OCI-LY1 (cell line): ENCODE data around the gene TECTB.

Experiments used
- H2AFZ ChIP-seq: fragments of 200-600 bp; sonication (generic), shearing (Covaris generic); 2 replicates; pipeline ENCODE4 v1.6.0; 2014; ENCODE audit warnings: antibody characterized with exemption, mild to moderate bottlenecking, low read length
- H3F3A ChIP-seq: fragments of 200-600 bp; sonication (generic), shearing (Covaris generic); 2 replicates; pipeline ENCODE4 v1.6.0; 2014; ENCODE audit warnings: mild to moderate bottlenecking, antibody characterized with exemption, low read length, moderate library complexity; ENCODE audit not compliant: insufficient read depth
- H3K27ac ChIP-seq: fragments of 200-600 bp; sonication (generic); 2 replicates; pipeline ENCODE4 v1.5.1; 2014; ENCODE audit warnings: low read length, mixed run types, mild to moderate bottlenecking, low read depth; ENCODE audit not compliant: poor library complexity, severe bottlenecking
- H3K27me3 ChIP-seq: fragments of 200-600 bp; sonication (generic); 2 replicates; pipeline ENCODE4 v1.6.0; 2014; ENCODE audit warnings: antibody characterized with exemption, mild to moderate bottlenecking, low read length, moderate library complexity; ENCODE audit not compliant: insufficient read depth
- H3K36me3 ChIP-seq: fragments of 200-600 bp; sonication (generic); 2 replicates; pipeline ENCODE4 v1.6.1; 2014; ENCODE audit warnings: mild to moderate bottlenecking, antibody characterized with exemption, low read length, moderate library complexity, mixed read lengths; ENCODE audit not compliant: insufficient read depth
- H3K4me1 ChIP-seq: fragments of 200-600 bp; sonication (generic); 2 replicates; pipeline ENCODE4 v1.5.1; 2014; ENCODE audit warnings: mild to moderate bottlenecking, low read length, moderate library complexity; ENCODE audit not compliant: insufficient read depth, severe bottlenecking
- H3K4me2 ChIP-seq: fragments of 200-600 bp; sonication (generic), shearing (Covaris generic); 2 replicates; pipeline ENCODE4 v1.6.1; 2014; ENCODE audit warnings: low read length
- H3K4me3 ChIP-seq: fragments of 200-600 bp; sonication (generic); 2 replicates; pipeline ENCODE4 v1.5.1; 2014; ENCODE audit warnings: low read length, low read depth, mild to moderate bottlenecking, mixed read lengths; ENCODE audit not compliant: poor library complexity, severe bottlenecking
- H3K79me2 ChIP-seq: fragments of 200-600 bp; shearing (Covaris generic); 2 replicates; pipeline ENCODE4 v1.6.1; 2016; ENCODE audit warnings: mixed run types, low read length, mixed read lengths; ENCODE audit not compliant: insufficient read depth
- H3K9ac ChIP-seq: fragments of 200-600 bp; sonication (generic), shearing (Covaris generic); 2 replicates; pipeline ENCODE4 v1.6.1; 2014; ENCODE audit warnings: mild to moderate bottlenecking, low read length, mixed read lengths
- H3K9me2 ChIP-seq: fragments of 200-600 bp; sonication (generic), shearing (Covaris generic); 2 replicates; pipeline ENCODE4 v1.6.1; 2014; ENCODE audit warnings: low read depth, mild to moderate bottlenecking, low read length, mixed read lengths
- H3K9me3 ChIP-seq: fragments of 200-600 bp; shearing (Covaris generic); 2 replicates; pipeline ENCODE4 v1.6.1; 2014; ENCODE audit warnings: low read length, mixed read lengths
- H4K20me1 ChIP-seq: fragments of 200-600 bp; sonication (generic), shearing (Covaris generic); 2 replicates; pipeline ENCODE4 v1.6.0; 2016; ENCODE audit warnings: mild to moderate bottlenecking, low read length; ENCODE audit not compliant: insufficient read depth
- CTCF ChIP-seq: fragments of 200-600 bp; sonication (generic), shearing (Covaris generic); IDR thresholded peaks from 2 replicates; pipeline ENCODE4 v1.5.1; 2017; ENCODE audit warnings: mild to moderate bottlenecking, antibody characterized with exemption, low read length, moderate library complexity, mixed read lengths
- EZH2 ChIP-seq: fragments of 200-600 bp; sonication (generic), shearing (Covaris generic); IDR thresholded peaks from 2 replicates; pipeline ENCODE4 v1.8.0; 2017; ENCODE audit warnings: borderline replicate concordance, mixed run types, mild to moderate bottlenecking, antibody characterized with exemption, low read length, moderate library complexity, mixed read lengths

Gene TECTB

DNA sequence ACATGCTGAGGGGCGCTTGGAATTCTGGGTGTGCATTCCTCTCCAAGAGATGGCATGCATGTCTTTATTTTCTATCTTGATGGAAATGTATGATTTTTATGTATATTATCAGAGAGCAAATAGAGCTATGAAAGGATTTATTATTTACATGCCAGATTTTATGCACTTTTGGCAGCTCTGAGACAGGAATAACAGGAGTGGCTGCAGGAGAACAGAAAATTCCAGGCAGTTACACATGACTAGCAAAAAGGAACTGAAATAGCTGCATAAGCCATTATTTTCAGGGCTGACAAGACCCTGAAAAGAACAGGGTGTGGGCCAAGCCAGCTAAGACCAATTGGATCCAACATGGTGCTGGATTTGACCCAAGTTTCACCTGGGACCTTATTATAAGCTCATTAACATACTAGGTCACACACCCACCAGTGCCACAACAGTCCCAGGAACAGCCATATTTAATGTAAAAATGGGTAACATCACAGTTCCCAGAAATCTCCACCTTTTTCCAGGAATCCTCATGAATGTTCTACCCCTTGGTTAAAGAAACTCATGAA, 47.5 kb downstream of the TECTB start:
- Histone ChIP-seq H3K4me1 (no peaks in the 10 kb centered on the region), H3K4me3 (no peak overlapping the region), H3K4me2 (no peak overlapping the region), H2AFZ (no peak overlapping the region), H3K27ac (no peak overlapping the region), H3K36me3 (no peaks in the 10 kb centered on the region), H3K79me2 (no peaks in the 10 kb centered on the region), H3K9me2 (no peaks in the 10 kb centered on the region), H3K27me3 (peaks cover 6% of the 10 kb centered on the region; the same call in 1 of the 2 replicates), H3K9ac (no peak overlapping the region), H3F3A (no peaks in the 10 kb centered on the region), H3K9me3 (no peaks in the 10 kb centered on the region), H4K20me1 (no peaks in the 10 kb centered on the region)
- no peak for TF ChIP-seq CTCF
- TF ChIP-seq EZH2: no peak

GRCh38 chr10:112332022-112332421, 48.8 kb downstream of the TECTB start:
- Histone ChIP-seq H3K4me1 (no peaks in the 10 kb centered on the region), H3F3A (no peaks in the 10 kb centered on the region), H3K4me3 (no peak overlapping the region), H3K4me2 (no peak overlapping the region), H3K27ac (no peak overlapping the region), H4K20me1 (no peaks in the 10 kb centered on the region), H3K27me3 (peaks cover 6% of the 10 kb centered on the region; the same call in 1 of the 2 replicates), H2AFZ (no peak overlapping the region), H3K9me3 (no peaks in the 10 kb centered on the region), H3K9me2 (no peaks in the 10 kb centered on the region), H3K36me3 (no peaks in the 10 kb centered on the region), H3K9ac (no peak overlapping the region), H3K79me2 (no peaks in the 10 kb centered on the region)
- TF ChIP-seq CTCF (no peak), EZH2 (no peak)

DNA sequence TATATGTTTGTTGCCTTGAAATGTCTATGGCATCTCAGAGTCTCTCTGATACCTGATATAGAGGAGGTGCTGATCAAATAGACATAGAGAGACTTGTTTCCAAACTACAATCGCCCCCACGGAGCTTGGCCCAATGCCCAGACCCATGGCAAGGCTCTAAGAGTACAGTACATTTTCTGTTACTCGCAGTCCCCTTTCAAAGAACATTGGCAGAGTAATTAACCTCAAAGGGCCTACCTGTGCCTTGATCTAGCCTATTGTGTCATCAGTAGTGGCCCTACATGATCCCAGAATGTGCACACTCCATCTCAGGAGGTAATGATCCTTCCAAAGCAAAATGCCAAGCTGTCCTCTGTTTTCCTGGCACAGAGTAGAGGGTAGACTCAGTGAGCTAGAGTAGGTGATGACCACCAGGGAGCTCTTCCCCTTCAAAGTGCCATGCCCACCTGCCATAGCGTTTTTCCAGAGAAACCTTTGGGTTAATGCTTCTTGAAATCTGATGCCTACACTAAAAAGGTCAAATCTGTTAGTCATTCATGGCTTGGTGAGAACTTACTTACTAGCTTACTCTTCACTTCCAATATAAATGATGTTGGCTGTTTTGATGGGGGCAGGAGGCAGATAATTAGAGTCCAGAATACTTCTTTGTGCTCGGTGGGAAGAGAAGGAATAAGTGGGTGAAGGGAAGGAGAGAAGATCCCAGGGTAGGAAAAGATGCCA, 49.5 kb downstream of the TECTB start:
- H2AFZ ChIP-seq: no peak overlapping the region
- no peaks in the 10 kb centered on the region for H3K9me2 ChIP-seq
- no peaks in the 10 kb centered on the region for H3K9me3 ChIP-seq
- H3K36me3 ChIP-seq: no peaks in the 10 kb centered on the region
- TF ChIP-seq EZH2 (no peak), CTCF (no peak)
- no peaks in the 10 kb centered on the region for H3F3A ChIP-seq
- H3K27me3 ChIP-seq: peaks cover 6% of the 10 kb centered on the region; the same call in 1 of the 2 replicates
- no peak overlapping the region for H3K4me3 ChIP-seq
- no peak overlapping the region for H3K4me2 ChIP-seq
- H3K27ac ChIP-seq: no peak overlapping the region
- H3K79me2 ChIP-seq: no peaks in the 10 kb centered on the region
- H3K4me1 ChIP-seq: no peaks in the 10 kb centered on the region
- no peaks in the 10 kb centered on the region for H4K20me1 ChIP-seq
- no peak overlapping the region for H3K9ac ChIP-seq
